ENCODE results near the gene WNK1.
A peak's percentile ranks its signal among the peaks of the same experiment; 100 is the strongest.

Gene WNK1

DNA sequence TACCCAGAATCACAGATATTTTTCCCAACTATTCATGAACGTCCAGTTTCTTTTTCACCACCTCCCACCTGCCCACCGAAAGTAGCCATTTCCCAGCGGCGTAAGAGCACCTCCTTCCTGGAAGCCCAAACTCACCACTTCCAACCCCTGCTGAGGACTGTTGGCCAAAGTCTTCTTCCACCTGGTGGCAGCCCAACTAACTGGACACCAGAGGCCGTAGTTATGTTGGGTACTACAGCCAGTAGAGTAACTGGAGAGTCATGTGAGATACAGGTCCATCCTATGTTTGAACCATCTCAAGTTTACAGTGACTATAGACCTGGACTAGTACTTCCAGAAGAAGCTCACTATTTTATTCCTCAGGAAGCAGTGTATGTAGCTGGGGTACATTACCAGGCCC, 115.5 kb downstream of the WNK1 start:
- no peak for DNase-seq

GRCh38 chr12:868722-869121, 116.3 kb downstream of the WNK1 start:
- DNase-seq = no peak

- DNase-seq = no peak
Measured at GRCh38 chr12:870378-870777, 118.0 kb downstream of the WNK1 start.

GRCh38 chr12:873954-874353, 121.6 kb downstream of the WNK1 start:
- no peak for DNase-seq

- no peak for DNase-seq
Measured at GRCh38 chr12:879641-880040, 127.3 kb downstream of the WNK1 start.

DNA sequence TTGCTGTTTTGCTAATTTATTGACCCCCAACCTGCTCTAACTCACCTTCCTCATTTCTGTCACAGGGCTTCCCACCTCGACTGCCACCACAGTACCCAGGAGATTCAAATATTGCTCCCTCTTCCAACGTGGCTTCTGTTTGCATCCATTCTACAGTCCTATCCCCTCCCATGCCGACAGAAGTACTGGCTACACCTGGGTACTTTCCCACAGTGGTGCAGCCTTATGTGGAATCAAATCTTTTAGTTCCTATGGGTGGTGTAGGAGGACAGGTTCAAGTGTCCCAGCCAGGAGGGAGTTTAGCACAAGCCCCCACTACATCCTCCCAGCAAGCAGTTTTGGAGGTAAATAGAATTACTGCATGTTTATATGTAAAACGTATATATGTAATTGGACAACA, 128.3 kb downstream of the WNK1 start:
- no peak for DNase-seq

DNA sequence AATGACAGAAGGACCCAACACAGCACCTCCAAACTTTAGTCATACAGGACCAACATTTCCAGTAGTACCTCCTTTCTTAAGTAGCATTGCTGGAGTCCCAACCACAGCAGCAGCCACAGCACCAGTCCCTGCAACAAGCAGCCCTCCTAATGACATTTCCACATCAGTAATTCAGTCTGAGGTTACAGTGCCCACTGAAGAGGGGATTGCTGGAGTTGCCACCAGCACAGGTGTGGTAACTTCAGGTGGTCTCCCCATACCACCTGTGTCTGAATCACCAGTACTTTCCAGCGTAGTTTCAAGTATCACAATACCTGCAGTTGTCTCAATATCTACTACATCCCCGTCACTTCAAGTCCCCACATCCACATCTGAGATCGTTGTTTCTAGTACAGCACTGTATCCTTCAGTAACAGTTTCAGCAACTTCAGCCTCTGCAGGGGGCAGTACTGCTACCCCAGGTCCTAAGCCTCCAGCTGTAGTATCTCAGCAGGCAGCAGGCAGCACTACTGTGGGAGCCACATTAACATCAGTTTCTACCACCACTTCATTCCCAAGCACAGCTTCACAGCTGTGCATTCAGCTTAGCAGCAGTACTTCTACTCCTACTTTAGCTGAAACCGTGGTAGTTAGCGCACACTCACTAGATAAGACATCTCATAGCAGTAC, 132.5 kb downstream of the WNK1 start:
- no peak for DNase-seq

- no peak for DNase-seq
Measured at GRCh38 chr12:885701-886100, 133.3 kb downstream of the WNK1 start.

DNA sequence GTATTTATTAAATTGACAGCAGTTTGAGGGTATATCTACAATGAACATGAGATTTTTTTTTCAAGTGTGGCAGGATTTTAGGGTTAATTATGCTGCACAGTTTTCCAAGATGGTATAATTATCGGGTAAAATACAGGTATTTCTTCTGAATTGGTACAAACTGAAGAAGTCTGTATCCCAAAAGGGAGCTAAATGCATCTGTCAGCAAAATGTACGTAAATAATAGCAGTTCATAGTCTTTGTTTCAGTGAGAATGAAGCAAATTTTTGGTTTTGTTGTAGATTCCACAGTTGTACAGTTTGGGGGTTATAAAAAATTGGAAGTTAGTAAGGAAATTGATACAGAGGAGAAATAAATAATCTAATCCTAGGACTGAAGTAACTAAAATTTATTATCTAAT, 133.8 kb downstream of the WNK1 start:
- DNase-seq = no peak

GRCh38 chr12:894226-894625, 141.8 kb downstream of the WNK1 start:
- DNase-seq = no peak

DNA sequence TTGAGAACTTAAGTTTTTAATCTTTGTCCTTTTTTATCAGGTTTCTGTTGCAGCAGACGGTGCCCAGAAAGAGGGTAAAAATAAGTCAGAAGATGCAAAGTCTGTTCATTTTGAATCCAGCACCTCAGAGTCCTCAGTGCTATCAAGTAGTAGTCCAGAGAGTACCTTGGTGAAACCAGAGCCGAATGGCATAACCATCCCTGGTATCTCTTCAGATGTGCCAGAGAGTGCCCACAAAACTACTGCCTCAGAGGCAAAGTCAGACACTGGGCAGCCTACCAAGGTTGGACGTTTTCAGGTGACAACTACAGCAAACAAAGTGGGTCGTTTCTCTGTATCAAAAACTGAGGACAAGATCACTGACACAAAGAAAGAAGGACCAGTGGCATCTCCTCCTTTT, 143.7 kb downstream of the WNK1 start:
- no peak for DNase-seq

DNA sequence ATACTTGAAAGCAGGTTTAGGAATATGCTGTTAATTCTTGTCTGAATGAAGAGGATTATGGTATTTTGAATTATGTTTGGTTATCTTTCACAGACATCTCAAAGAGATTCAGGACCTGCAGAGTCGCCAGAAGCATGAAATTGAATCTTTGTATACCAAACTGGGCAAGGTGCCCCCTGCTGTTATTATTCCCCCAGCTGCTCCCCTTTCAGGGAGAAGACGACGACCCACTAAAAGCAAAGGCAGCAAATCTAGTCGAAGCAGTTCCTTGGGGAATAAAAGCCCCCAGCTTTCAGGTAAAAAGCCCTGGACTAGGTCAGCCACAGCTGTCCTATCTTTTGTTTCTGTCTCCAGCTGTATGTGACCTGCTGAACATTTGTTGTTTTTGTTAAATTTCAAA, 145.0 kb downstream of the WNK1 start:
- DNase-seq = no peak

DNA sequence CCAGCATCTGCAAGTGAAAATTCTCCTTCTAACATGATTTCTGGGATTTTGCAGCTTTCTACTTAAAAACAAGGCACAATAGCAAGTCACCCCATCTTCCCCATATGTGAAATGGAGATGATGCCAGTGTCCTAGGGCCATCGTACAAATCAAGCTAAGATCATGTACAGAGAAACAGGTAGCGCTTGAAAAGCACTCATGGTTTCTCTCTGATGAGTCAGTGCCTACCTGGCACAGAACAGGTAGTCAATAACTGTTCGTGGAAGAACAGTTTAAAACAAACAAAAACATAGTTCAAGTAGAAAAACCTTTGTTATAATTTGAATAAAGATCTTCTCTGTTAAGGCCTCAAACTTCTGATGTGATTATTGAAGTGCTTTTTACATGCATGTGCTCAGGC, 150.2 kb downstream of the WNK1 start:
- DNase-seq = no peak

- no peak for DNase-seq
Measured at GRCh38 chr12:903055-903454, 150.7 kb downstream of the WNK1 start.

DNA sequence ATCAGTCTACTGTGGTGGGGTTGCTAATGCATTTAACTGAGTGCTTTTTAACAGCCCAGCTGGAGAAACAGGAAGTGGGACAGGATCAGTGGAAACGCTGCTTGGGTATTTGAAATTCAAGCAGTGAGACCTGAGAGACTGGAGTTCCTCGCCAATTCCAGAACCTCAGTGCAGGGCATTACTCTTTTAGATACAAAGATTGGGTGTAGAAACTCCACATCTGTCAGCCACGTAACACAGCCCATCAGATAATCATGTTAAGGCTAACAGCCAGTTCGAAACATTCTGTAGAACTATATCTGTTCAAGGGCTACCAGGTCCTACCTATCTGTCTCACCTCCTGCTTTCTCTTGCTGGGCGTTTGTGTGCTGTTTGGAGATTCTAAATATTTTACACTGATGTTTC, 151.6 kb downstream of the WNK1 start:
- peak; percentile 8 for DNase-seq

- no peak for DNase-seq
Measured at GRCh38 chr12:905261-906031, 153.1 kb downstream of the WNK1 start.

- no peak for DNase-seq
Measured at GRCh38 chr12:906062-906585, 153.7 kb downstream of the WNK1 start.

GRCh38 chr12:907413-908185, 155.2 kb downstream of the WNK1 start:
- DNase-seq = no peak

DNA sequence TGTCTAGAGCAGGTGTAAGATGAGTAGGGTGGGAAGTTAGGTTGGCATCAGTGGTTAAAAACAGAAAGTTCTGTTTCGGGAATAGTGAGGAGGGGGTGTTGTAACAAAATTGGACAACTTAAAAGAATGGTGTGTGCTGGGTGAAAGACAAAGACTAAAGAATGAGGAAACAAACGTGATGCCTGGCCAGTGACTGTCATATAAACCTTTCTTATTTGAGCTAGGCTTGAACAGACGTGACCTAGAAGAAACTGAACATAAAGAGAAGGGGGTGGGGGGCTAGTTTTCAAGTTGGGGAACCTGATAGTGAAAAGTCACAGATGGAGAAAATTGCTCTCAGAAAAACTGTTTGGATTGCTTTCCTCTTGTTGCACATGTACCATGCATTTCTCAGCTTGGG, 157.5 kb downstream of the WNK1 start:
- DNase-seq = no peak

DNA sequence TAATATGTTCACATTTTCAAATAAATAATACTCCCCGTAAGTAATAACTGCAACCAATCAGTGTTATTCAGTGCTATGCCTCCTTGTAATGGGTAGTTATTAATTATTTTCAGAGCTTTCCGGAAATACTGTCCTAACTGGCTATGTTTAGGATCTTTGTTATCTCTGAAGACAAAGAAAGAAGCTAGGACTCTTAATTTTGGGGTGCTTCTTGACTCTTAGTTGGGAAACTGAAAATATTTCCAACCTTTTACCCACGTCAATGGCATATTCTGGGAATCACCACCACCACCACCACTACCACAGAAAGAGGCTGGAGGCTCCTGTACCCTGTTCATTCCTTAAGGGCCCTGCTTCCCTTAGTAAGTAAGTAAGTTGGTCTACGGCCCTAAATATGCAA, 158.0 kb downstream of the WNK1 start:
- no peak for DNase-seq

DNA sequence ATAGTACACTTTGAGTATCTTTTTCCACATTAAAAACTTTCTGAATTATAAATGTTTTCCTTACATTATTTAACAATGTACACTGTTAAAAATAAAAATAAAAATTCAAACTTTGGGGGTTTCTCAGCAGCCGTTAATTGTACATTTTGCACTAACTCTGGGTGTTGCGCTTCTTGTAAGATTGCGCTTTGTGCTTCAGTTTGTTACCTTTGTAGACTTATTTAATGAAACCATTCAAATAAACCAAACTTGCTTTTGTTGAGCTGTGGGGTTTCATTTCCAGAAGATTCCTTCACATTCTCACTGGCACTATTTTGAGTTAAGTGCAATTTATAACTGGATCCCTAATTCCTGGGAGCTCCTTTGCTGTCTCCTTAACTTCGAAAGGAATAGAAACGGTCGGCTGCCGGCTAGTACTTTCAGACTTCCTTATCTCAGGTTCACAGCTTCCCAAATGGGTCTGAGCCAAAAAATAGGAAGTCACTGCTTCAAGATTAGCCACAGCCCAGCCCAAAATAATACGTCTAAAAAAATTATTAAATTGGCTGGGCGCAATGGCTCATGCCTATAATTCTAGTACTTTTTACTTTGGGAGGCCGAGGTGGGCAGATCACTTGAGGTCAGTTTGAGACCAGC, 158.9 kb downstream of the WNK1 start:
- DNase-seq = peak; percentile 90

DNA sequence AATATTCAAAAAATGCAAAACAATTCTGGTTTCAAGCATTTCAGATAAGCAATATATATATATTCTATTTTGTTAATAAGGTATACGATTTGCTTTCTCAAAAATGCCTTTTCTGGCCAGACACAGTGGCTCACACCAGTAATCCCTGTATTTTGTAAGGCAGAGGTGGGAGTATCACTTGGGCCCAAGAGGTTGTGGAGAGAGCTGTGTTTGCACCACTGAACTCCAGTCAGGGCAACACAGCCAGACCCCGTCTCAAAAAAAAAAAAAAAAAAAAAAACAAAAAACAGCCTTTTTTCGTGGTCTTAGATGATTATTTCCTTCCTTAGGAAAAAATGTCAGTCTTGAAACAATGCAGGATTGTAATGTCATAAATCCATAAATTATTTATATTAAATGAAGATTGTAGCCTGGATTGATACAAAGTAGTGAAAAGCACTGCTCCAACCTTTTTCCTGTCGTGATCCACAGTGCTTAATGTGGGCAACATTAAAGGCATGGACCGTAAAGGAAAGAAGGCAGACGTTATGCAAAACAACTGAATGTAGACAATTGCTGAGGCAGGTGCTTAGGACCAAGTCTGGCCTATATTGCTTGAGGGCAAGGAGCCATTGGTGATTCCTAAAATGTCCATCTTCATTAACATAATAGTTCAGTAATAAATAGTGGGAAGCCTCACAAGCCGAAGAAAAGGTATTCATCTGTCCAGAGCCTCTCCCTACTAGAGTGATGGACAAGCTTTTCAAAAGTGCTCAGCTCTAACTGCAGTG, 160.3 kb downstream of the WNK1 start:
- DNase-seq = no peak

Data from OCI-M1 (cell line).